C4-2B (cell line): Measurements from ENCODE around the gene SHB.

ENCODE experiments used
- H3K27ac ChIP-seq: fragments of 450-650 bp; 2 replicates; pipeline ENCODE4 v1.5.1; 2017
- CTCF ChIP-seq: fragments of 450-650 bp; conservative IDR thresholded peaks from 2 replicates; pipeline ENCODE4 v1.5.1; 2017; ENCODE audit warnings: mild to moderate bottlenecking
- ZFX ChIP-seq: fragments of 450-650 bp; IDR thresholded peaks from 2 replicates; pipeline ENCODE4 v1.6.1; 2017

SHB gene

GRCh38 chr9:38108326-38108725 lies 39.3 kb upstream of the SHB start:
- no peak overlapping the region for H3K27ac ChIP-seq
- TF ChIP-seq CTCF (no peak), ZFX (no peak)

- H3K27ac ChIP-seq = no peak overlapping the region
- TF ChIP-seq ZFX = no peak
- TF ChIP-seq CTCF = no peak
Measured at GRCh38 chr9:38107811-38108304, 38.8 kb upstream of the SHB start.

- TF ChIP-seq ZFX (no peak), CTCF (no peak)
- no peak overlapping the region for H3K27ac ChIP-seq
Measured at GRCh38 chr9:38107405-38107804, 38.4 kb upstream of the SHB start.

- TF ChIP-seq CTCF (no peak), ZFX (no peak)
- H3K27ac ChIP-seq = no peak overlapping the region
Measured at GRCh38 chr9:38106488-38106887, 37.5 kb upstream of the SHB start.

- no peak overlapping the region for H3K27ac ChIP-seq
- TF ChIP-seq ZFX (no peak), CTCF (no peak)
Measured at GRCh38 chr9:38103340-38103739, 34.3 kb upstream of the SHB start.

GRCh38 chr9:38101423-38101822 lies 32.4 kb upstream of the SHB start:
- TF ChIP-seq ZFX = no peak
- no peak for TF ChIP-seq CTCF

GRCh38 chr9:38096238-38096805 lies 27.3 kb upstream of the SHB start:
- H3K27ac ChIP-seq = no peak overlapping the region
- TF ChIP-seq ZFX (no peak), CTCF (no peak)

More at GRCh38 chr9:38101423-38101822, 32.4 kb upstream of the SHB start:
- no peak overlapping the region for H3K27ac ChIP-seq
